Measurements from ENCODE around the gene SYT13. TPM values are rescaled to one million over a fixed set of nuclear protein-coding genes. Genes with fewer than 3 reads are reported as not detected.

The SYT13 gene
- total RNA-seq, 1 donor from 2014 or later: 0.50 TPM

DNA sequence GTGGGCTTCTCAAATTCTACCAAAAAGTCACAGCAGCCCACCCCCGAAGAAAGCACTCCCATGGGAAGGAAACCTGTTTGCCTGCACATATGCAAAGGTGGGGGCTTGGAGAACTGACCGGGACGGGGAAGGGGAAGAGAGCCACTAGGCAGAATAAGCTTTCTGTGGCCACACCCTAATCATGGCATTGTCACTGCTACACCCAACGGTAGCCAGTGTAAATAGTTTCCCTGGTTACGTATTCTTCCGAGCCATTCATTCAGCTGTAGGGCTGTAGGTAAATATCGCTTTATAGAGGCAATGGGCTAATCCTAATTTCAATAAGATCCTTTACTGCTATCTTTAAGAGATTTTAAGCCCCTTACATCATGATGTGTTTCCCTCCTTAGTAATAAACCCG, 78.0 kb downstream of the SYT13 start:
- Mint-ChIP-seq H3K9me3 (ENCODE audit: unreplicated experiment) (no peaks in the 10 kb centered on the region), H3K4me3 (ENCODE audit: unreplicated experiment) (no peak overlapping the region), H3K27me3 (ENCODE audit: low read depth, unreplicated experiment) (peaks cover 1% of the 10 kb centered on the region), H3K27ac (ENCODE audit: unreplicated experiment) (no peak overlapping the region), H3K36me3 (ENCODE audit: low read depth, unreplicated experiment) (peaks cover 10% of the 10 kb centered on the region), H3K4me1 (ENCODE audit: low read depth, unreplicated experiment) (peaks cover 1% of the 10 kb centered on the region)
- Histone ChIP-seq H2AFZ (ENCODE audit: low read depth, low read length) (no peak overlapping the region), H3K4me1 (ENCODE audit: insufficient read depth, low read length) (peaks cover 10% of the 10 kb centered on the region), H3K4me3 (ENCODE audit: insufficient read depth, low read depth, low read length) (no peak overlapping the region), H4K20me1 (ENCODE audit: insufficient read depth, low read length) (peaks cover 4% of the 10 kb centered on the region), H3K36me3 (ENCODE audit: insufficient read depth, low read length) (no peaks in the 10 kb centered on the region), H3K9me3 (ENCODE audit: insufficient read depth, low read depth, low read length) (no peaks in the 10 kb centered on the region), H3K27ac (ENCODE audit: low read depth, low read length) (no peak overlapping the region), H3K4me2 (ENCODE audit: low read length) (no peak overlapping the region), H3K9ac (ENCODE audit: low read length) (no peak overlapping the region), H3K79me2 (ENCODE audit: insufficient read depth, low read length) (no peaks in the 10 kb centered on the region), H3K27me3 (ENCODE audit: insufficient read depth, low read length) (no peaks in the 10 kb centered on the region)
- TF ChIP-seq, protein P1, sequence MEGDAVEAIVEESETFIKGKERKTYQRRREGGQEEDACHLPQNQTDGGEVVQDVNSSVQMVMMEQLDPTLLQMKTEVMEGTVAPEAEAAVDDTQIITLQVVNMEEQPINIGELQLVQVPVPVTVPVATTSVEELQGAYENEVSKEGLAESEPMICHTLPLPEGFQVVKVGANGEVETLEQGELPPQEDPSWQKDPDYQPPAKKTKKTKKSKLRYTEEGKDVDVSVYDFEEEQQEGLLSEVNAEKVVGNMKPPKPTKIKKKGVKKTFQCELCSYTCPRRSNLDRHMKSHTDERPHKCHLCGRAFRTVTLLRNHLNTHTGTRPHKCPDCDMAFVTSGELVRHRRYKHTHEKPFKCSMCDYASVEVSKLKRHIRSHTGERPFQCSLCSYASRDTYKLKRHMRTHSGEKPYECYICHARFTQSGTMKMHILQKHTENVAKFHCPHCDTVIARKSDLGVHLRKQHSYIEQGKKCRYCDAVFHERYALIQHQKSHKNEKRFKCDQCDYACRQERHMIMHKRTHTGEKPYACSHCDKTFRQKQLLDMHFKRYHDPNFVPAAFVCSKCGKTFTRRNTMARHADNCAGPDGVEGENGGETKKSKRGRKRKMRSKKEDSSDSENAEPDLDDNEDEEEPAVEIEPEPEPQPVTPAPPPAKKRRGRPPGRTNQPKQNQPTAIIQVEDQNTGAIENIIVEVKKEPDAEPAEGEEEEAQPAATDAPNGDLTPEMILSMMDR (IDR thresholded peaks at IDR 0.05; ENCODE audit: insufficient read depth, low read depth, low read length): no peak
- TF ChIP-seq EZH2 (IDR thresholded peaks at IDR 0.05; ENCODE audit: insufficient read depth, low read length): no peak
- no peak for FAIRE-seq
- no peak for DNase-seq (ENCODE audit: low read depth)

DNA sequence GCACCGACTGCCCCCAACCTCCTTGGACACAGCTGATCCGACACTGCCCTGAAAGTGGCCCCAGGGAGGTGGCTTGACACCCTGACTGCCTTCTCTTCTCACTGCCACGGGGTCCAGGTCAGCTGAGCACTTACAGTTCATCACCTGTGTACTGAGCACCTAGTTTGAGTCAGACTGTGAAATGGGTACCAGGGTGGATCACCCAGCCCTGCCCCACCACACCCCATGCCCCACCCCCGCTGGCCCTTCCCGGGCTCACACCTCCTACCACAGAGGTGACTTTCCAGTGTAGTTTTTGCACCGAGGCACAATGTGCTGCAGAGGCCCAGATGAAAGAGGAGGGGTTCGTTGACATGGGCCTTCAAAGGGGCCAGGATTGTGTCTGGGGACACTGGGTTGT, 80.2 kb downstream of the SYT13 start:
- H2AFZ ChIP-seq (ENCODE audit: low read depth, low read length): no peak overlapping the region
- peaks cover 2% of the 10 kb centered on the region for H3K9me3 Mint-ChIP-seq (ENCODE audit: unreplicated experiment)

DNA sequence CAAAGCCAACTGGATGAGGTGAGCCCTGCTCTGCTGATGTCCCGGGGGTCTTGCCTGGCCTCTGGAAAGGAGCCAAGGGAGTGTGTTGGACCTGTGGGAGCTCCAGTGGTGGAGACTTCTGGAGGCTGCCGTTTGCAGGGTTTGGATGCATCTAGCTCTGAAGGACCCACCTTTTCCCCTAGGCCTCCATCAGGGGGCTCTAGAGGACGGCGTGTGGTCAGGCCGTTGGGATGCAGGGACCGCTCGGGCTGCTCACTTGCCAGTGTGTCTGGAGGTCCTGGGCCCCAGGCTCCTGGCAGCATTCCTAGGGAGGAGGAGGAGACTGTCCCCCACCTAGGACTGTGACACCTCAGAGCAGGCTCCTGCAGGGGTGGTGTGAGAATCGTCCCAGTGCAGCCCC, 81.4 kb downstream of the SYT13 start:
- FAIRE-seq (no peak), DNase-seq (ENCODE audit: low read depth) (no peak)
- no peak for TF ChIP-seq EZH2 (IDR thresholded peaks at IDR 0.05; ENCODE audit: insufficient read depth, low read length)
- TF ChIP-seq, protein P1 (IDR thresholded peaks at IDR 0.05; ENCODE audit: insufficient read depth, low read depth, low read length): no peak
- peaks cover 4% of the 10 kb centered on the region for H3K4me1 ChIP-seq (ENCODE audit: insufficient read depth, low read length)
- H3K27ac ChIP-seq (ENCODE audit: low read depth, low read length): no peak overlapping the region
- H3K27me3 ChIP-seq (ENCODE audit: insufficient read depth, low read length): no peaks in the 10 kb centered on the region
- H4K20me1 ChIP-seq (ENCODE audit: insufficient read depth, low read length): peaks cover 4% of the 10 kb centered on the region
- no peak overlapping the region for H3K9ac ChIP-seq (ENCODE audit: low read length)
- H3K36me3 ChIP-seq (ENCODE audit: insufficient read depth, low read length): no peaks in the 10 kb centered on the region
- H3K4me1 Mint-ChIP-seq (ENCODE audit: low read depth, unreplicated experiment): no peaks in the 10 kb centered on the region
- H3K79me2 ChIP-seq (ENCODE audit: insufficient read depth, low read length): no peaks in the 10 kb centered on the region
- no peak overlapping the region for H2AFZ ChIP-seq (ENCODE audit: low read depth, low read length)
- no peak overlapping the region for H3K4me3 ChIP-seq (ENCODE audit: insufficient read depth, low read depth, low read length)
- no peak overlapping the region for H3K27ac Mint-ChIP-seq (ENCODE audit: unreplicated experiment)
- no peaks in the 10 kb centered on the region for H3K9me3 ChIP-seq (ENCODE audit: insufficient read depth, low read depth, low read length)
- peaks cover 4% of the 10 kb centered on the region for H3K9me3 Mint-ChIP-seq (ENCODE audit: unreplicated experiment)
- no peak overlapping the region for H3K4me3 Mint-ChIP-seq (ENCODE audit: unreplicated experiment)
- peaks cover 16% of the 10 kb centered on the region for H3K36me3 Mint-ChIP-seq (ENCODE audit: low read depth, unreplicated experiment)
- no peak overlapping the region for H3K4me2 ChIP-seq (ENCODE audit: low read length)
- peaks cover 1% of the 10 kb centered on the region for H3K27me3 Mint-ChIP-seq (ENCODE audit: low read depth, unreplicated experiment)

More for the DNA sequence above, 80.2 kb downstream of the SYT13 start:
- Histone ChIP-seq H3K9ac (ENCODE audit: low read length) (no peak overlapping the region), H3K9me3 (ENCODE audit: insufficient read depth, low read depth, low read length) (no peaks in the 10 kb centered on the region), H3K4me3 (ENCODE audit: insufficient read depth, low read depth, low read length) (no peak overlapping the region), H3K4me2 (ENCODE audit: low read length) (no peak overlapping the region), H3K27me3 (ENCODE audit: insufficient read depth, low read length) (no peaks in the 10 kb centered on the region), H4K20me1 (ENCODE audit: insufficient read depth, low read length) (peaks cover 4% of the 10 kb centered on the region), H3K79me2 (ENCODE audit: insufficient read depth, low read length) (no peaks in the 10 kb centered on the region), H3K36me3 (ENCODE audit: insufficient read depth, low read length) (no peaks in the 10 kb centered on the region), H3K4me1 (ENCODE audit: insufficient read depth, low read length) (peaks cover 10% of the 10 kb centered on the region), H3K27ac (ENCODE audit: low read depth, low read length) (no peak overlapping the region)
- FAIRE-seq: no peak
- TF ChIP-seq, protein P1 (IDR thresholded peaks at IDR 0.05; ENCODE audit: insufficient read depth, low read depth, low read length): no peak
- TF ChIP-seq EZH2 (IDR thresholded peaks at IDR 0.05; ENCODE audit: insufficient read depth, low read length): no peak
- Mint-ChIP-seq H3K4me1 (ENCODE audit: low read depth, unreplicated experiment) (peaks cover 1% of the 10 kb centered on the region), H3K27me3 (ENCODE audit: low read depth, unreplicated experiment) (peaks cover 1% of the 10 kb centered on the region), H3K27ac (ENCODE audit: unreplicated experiment) (no peak overlapping the region), H3K4me3 (ENCODE audit: unreplicated experiment) (no peak overlapping the region), H3K36me3 (ENCODE audit: low read depth, unreplicated experiment) (peaks cover 7% of the 10 kb centered on the region)
- DNase-seq (ENCODE audit: low read depth): no peak

Measured in astrocyte (in vitro differentiated cells and primary cell).